C4-2B (cell line): Measurements from ENCODE around the gene TRAF2.

Experiments used
- H3K27ac ChIP-seq: fragments of 450-650 bp; 2 replicates; pipeline ENCODE4 v1.5.1; 2017
- ZFX ChIP-seq: fragments of 450-650 bp; IDR thresholded peaks from 2 replicates; pipeline ENCODE4 v1.6.1; 2017
- TF ChIP-seq, protein P1 (sequence below): fragments of 450-650 bp; conservative IDR thresholded peaks from 2 replicates; pipeline ENCODE4 v1.5.1; 2017; ENCODE audit warnings: mild to moderate bottlenecking

Gene TRAF2

DNA sequence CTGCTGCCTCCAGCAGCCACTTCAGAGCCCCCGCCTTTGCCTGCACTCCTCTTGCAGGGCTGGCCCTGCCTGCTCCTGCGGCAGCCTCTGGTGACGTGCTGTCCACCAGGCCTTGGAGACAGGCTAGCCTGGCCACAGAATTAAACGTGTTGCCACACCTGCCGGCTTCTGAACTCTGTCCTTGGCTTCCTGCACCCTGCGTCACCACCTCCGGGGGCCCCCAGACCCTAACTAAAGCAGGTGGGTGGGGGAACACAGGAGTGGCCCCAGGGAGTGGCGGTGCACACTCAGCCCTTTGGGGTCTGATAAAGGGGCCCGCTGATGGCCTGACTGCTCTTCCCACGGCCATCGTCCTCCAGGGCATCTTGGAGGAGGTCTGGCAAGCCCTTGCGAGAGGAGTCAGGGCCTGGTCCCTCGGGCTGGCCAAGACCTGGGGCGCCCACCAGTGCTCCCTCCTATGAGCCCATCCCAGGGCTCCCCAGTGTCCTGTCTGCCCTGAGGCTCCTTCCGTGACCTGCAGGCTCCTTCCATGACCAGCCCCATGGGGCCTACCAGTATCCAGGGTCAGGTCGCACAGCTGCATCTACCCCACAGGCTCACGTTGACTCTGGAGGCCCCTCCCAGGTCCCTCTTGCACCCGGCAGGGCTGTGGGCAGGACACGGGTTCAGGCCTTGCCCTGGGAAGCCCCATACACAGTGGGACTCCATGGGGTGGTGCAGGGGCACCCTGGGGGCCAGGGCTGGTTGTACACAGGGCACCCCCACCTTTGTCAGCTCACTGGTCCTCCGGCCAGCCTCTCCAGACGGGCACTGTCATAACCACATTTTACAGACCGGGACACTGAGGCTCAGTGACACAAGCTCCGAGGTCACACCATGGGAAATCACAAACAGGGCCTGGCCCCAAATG, 35.2 kb upstream of the TRAF2 start:
- H3K27ac ChIP-seq, result no peak overlapping the region
- TF ChIP-seq ZFX, result no peak

DNA sequence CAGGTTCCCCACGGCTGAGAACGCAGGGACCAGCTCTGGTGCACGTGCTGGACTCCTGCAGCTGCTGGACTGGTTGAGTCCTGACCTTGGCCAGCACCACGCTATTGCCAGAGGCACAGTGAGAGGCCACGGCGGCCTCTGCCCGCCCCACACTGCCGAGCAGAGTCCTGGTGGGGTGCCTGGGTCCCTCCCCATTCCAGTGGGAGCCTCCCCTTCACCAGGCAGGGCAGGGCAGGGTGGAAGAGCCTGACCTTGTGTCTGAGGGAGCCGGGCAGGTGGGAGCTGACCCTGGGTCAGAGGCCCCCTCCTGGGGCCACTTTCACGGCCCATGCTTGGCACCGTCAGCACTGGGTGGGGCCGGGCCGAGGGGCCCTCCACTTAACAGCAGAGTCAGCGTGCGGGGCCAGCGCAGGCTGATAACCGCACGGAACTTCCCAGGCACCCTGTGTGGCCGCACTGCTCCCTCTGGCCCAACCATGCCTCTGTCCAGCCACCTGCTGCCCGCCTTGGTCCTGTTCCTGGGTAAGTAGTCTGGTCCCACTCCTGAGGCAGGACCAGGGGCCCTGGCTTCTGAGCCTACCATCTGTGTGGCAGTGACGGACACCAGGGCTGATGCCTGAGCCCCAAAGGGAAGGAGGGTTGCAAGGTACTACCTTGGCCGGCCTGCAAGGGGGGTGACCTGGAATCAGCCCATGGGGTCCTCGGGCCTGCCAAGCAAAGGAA, 34.2 kb upstream of the TRAF2 start, which contains the start of gene MAMDC4:
MAMDC4 (plus strand) TSS at position 406 of the 723 bp plus-strand sequence; CDS start at position 477, 71 bp downstream.
- no peak within 1 kb of the TSS for H3K27ac ChIP-seq
- TF ChIP-seq, protein P1, sequence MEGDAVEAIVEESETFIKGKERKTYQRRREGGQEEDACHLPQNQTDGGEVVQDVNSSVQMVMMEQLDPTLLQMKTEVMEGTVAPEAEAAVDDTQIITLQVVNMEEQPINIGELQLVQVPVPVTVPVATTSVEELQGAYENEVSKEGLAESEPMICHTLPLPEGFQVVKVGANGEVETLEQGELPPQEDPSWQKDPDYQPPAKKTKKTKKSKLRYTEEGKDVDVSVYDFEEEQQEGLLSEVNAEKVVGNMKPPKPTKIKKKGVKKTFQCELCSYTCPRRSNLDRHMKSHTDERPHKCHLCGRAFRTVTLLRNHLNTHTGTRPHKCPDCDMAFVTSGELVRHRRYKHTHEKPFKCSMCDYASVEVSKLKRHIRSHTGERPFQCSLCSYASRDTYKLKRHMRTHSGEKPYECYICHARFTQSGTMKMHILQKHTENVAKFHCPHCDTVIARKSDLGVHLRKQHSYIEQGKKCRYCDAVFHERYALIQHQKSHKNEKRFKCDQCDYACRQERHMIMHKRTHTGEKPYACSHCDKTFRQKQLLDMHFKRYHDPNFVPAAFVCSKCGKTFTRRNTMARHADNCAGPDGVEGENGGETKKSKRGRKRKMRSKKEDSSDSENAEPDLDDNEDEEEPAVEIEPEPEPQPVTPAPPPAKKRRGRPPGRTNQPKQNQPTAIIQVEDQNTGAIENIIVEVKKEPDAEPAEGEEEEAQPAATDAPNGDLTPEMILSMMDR, result no peak
- no peak for TF ChIP-seq ZFX

DNA sequence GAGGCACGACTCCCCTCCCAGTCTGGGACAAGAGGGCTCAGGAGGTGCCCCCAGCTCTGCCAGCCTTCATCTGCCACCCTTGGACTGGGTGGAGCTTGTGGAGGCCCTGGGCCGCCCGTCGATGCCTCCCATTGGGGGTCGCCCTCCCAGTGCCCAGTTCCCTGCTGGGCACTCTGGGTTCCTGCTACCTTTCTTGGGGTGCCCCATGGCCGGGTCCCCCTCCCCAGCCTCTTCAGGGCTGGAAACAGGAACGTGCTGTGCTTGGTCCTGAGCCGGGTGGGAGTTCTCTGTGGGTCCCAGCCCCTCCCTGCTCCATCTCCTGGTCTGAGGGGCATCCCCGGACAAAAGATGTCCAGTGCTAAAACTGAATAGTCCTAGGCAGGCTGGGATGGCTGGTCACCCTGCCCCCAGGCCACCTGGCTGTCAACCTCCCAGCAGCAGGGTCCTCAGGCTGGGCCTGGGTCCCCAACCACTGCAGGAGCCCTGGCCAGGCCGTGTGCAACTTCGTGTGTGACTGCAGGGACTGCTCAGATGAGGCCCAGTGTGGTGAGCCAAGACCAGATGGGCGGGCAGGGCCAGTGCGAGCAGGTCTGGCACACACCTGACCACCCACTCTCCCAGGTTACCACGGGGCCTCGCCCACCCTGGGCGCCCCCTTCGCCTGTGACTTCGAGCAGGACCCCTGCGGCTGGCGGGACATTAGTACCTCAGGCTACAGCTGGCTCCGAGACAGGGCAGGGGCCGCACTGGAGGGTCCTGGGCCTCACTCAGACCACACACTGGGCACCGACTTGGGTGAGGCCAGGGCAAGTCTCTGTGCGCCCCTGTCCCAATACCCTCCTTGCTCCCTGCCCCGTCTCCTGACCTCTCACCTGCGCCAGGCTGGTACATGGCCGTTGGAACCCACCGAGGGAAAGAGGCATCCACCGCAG, 33.4 kb upstream of the TRAF2 start:
- no peak for TF ChIP-seq ZFX
- TF ChIP-seq, protein P1, result no peak
- no peak overlapping the region for H3K27ac ChIP-seq

- TF ChIP-seq, protein P1, result no peak; the same call in 1 of the 2 replicates
- no peak for TF ChIP-seq ZFX
- H3K27ac ChIP-seq, result no peak overlapping the region
Observed at GRCh38 chr9:136853596-136854112, 32.7 kb upstream of the TRAF2 start.

DNA sequence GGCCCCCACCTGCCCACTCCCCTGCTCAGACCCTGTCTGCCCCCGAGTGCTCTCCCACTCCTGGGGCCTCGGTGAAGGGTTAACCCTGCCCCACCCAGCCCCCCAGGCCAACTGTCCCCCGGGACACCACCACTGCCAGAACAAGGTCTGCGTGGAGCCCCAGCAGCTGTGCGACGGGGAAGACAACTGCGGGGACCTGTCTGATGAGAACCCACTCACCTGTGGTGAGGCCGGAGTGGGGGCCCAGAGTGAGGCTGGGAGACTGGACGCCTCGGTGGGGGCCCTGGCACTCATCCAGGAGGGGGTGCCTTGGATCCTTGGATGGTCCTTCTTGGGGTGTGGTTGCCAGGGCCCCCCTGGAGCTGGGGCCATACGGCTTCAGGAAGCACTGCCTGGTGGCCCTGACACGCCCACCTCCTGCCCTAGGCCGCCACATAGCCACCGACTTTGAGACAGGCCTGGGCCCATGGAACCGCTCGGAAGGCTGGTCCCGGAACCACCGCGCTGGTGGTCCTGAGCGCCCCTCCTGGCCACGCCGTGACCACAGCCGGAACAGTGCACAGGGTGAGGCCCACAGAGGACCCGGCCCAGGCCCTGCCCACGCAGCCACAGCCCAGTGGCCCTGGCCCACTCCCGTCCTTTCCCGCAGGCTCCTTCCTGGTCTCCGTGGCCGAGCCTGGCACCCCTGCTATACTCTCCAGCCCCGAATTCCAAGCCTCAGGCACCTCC, 32.0 kb upstream of the TRAF2 start:
- no peak for TF ChIP-seq ZFX
- TF ChIP-seq, protein P1, result no peak
- no peak overlapping the region for H3K27ac ChIP-seq

- H3K27ac ChIP-seq, result no peak overlapping the region
- no peak for TF ChIP-seq ZFX
- TF ChIP-seq, protein P1, result no peak
Observed at GRCh38 chr9:136854842-136855460, 31.4 kb upstream of the TRAF2 start.
